Lung (tissue), 12 donors: ENCODE measurements around the gene DCXR. TPM values are rescaled to one million over a fixed set of nuclear protein-coding genes. Genes with fewer than 3 reads are reported as not detected.
"Not testable (repeated sequence)": the region's sequence is repeated elsewhere in the genome, so short reads cannot be mapped to it uniquely, and the experiment has no call there.

Experiments used
- ATAC-seq: fragments of 200-7000 bp; cut with Tn5 transposase; one replicate; pipeline ENCODE4 v1.9.1; 2020; ENCODE audit warnings: moderate number of reproducible peaks; ENCODE audit not compliant: insufficient read depth, low FRiP score
- DNase-seq, 3 donors: peaks; one replicate each; pipeline ENCODE4 v3.0.0-alpha.2; 2013 to 2017
- H3K27ac ChIP-seq, 2 donors: one replicate each; pipeline ENCODE4 v1.5.1; 2013; ENCODE audit warnings: mild to moderate bottlenecking in 2 of 2, moderate library complexity in 2 of 2, control low read depth in 1 of 2, inconsistent platforms in 1 of 2, low read depth in 1 of 2, low read length in 1 of 2
- H3K27me3 ChIP-seq, 3 donors: one replicate each; pipeline ENCODE4 v1.5.1; 2013; ENCODE audit warnings: low read length in 2 of 3; ENCODE audit not compliant: control insufficient read depth in 3 of 3, insufficient read depth in 3 of 3
- H3K36me3 ChIP-seq, 4 donors: one replicate each; pipeline ENCODE4 v1.5.1; 2013; ENCODE audit warnings: low read length in 4 of 4, mild to moderate bottlenecking in 1 of 4, moderate library complexity in 1 of 4; ENCODE audit not compliant: control insufficient read depth in 4 of 4, insufficient read depth in 4 of 4
- H3K4me1 ChIP-seq, 5 donors: one replicate each; pipeline ENCODE4 v1.5.1; 2013; ENCODE audit warnings: low read length in 5 of 5, mild to moderate bottlenecking in 2 of 5, moderate library complexity in 1 of 5; ENCODE audit not compliant: control insufficient read depth in 5 of 5, insufficient read depth in 5 of 5
- H3K4me3 ChIP-seq: one replicate; pipeline ENCODE4 v1.5.1; 2013; ENCODE audit warnings: mild to moderate bottlenecking, control low read depth, moderate library complexity
- H3K9ac ChIP-seq, 2 donors: one replicate each; pipeline ENCODE4 v1.5.1; 2013; ENCODE audit warnings: low read length in 2 of 2, control low read depth in 1 of 2; ENCODE audit not compliant: insufficient read depth in 1 of 2
- H3K9me3 ChIP-seq, 4 donors: one replicate each; pipeline ENCODE4 v1.5.1; 2013; ENCODE audit warnings: low read length in 3 of 4, mild to moderate bottlenecking in 1 of 4, moderate library complexity in 1 of 4; ENCODE audit not compliant: control insufficient read depth in 4 of 4, insufficient read depth in 3 of 4
- CTCF ChIP-seq: IDR thresholded peaks from 2 replicates; pipeline ENCODE4 v1.5.1; 2012; ENCODE audit warnings: mild to moderate bottlenecking; ENCODE audit errors: control extremely low read depth, extremely low read depth
- WGBS, 2 donors: extraction: QIAGEN DNeasy Blood & Tissue Kit; methylation state at CpG; one replicate each; pipeline ENCODE4 v1.1.7; 2013; 5-methylcytosine and 5-hydroxymethylcytosine counted together
- polyA plus RNA-seq, 2 donors: library from polyadenylated mRNA; stranded (reverse); fragments of 200-250 nt; gene quantifications; one replicate each; pipeline ENCODE4 v1.2.1, GENCODE V29; 2013
- total RNA-seq, 2 donors: library from RNA; depleted of rRNA in 1 of 2; stranded (reverse); fragments of >200 nt in 1 of 2; gene quantifications; one replicate each; pipeline ENCODE4 v1.2.1, GENCODE V29; 2014 to 2021
- donor health status: control.
- donor health status: control.
- donor health status: Bipolar disorder and iron deficiency.
- donor health status: healthy.
- donor health status: DM: yes; HTN: yes; CAD: no.

The DCXR gene
- total and polyA plus RNA-seq, 4 donors: 41.6 to 246 (median 206) TPM

DNA sequence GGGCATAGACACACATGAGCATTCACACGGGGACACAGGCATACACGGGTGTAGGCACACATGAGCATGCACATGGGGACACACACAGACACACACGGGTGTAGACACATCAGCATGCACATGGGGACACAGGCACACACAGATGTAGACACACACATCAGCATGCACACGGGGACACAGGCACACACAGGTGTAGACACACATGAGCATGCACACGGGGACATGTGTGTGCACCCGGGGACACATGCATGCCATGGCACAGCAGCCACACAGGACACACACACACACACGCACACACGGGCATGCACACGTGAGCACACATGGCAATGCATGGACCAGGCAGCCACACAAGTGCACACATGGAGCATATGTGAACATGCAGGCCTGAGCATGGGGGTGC lies 5.2 kb upstream of the DCXR start:
- H3K9me3 ChIP-seq: no peaks in the 10 kb centered on the region
- no peak overlapping the region for H3K27ac ChIP-seq
- WGBS, 2 donors: 88 to 94% methylated on average over 9 of the region's 9 CpGs
- no peaks in the 10 kb centered on the region for H3K27me3 ChIP-seq
- no peak for DNase-seq
- ATAC-seq: no peak
- no peak overlapping the region for H3K4me3 ChIP-seq
- no peak for TF ChIP-seq CTCF
- H3K36me3 ChIP-seq: peaks cover 0 to 9% (median 2%) of the 10 kb centered on the region in 4 donors
- H3K9ac ChIP-seq: no peak overlapping the region
- H3K4me1 ChIP-seq: peaks cover 0 to 4% (median 0%) of the 10 kb centered on the region in 5 donors

- no peak for DNase-seq
- Histone ChIP-seq H3K27ac (no peak overlapping the region), H3K36me3 (no peaks in the 10 kb centered on the region), H3K9me3 (no peaks in the 10 kb centered on the region), H3K4me1 (peaks cover 0 to 12% (median 5%) of the 10 kb centered on the region in 5 donors), H3K27me3 (no peaks in the 10 kb centered on the region), H3K4me3 (no peak overlapping the region), H3K9ac (no peak overlapping the region)
- ATAC-seq: no peak
- no peak for TF ChIP-seq CTCF
- WGBS, 2 donors: 80 to 85% methylated on average over 17 of the region's 17 CpGs
These were observed 3.8 kb upstream of the DCXR start for GRCh38 chr17:82041144-82041814.

GRCh38 chr17:82039695-82040299 lies 2.3 kb upstream of the DCXR start:
- no peak overlapping the region for H3K4me3 ChIP-seq
- H3K27me3 ChIP-seq: no peaks in the 10 kb centered on the region
- no peaks in the 10 kb centered on the region for H3K9me3 ChIP-seq
- TF ChIP-seq CTCF: no peak
- H3K4me1 ChIP-seq: peaks cover 0 to 13% (median 9%) of the 10 kb centered on the region in 5 donors
- ATAC-seq (no peak), DNase-seq (no peak)
- no peak overlapping the region for H3K9ac ChIP-seq
- 96 to 98% methylated on average over 8 of the region's 8 CpGs for WGBS, 2 donors
- H3K36me3 ChIP-seq: peaks cover 0 to 3% (median 0%) of the 10 kb centered on the region in 4 donors
- no peak overlapping the region for H3K27ac ChIP-seq

DNA sequence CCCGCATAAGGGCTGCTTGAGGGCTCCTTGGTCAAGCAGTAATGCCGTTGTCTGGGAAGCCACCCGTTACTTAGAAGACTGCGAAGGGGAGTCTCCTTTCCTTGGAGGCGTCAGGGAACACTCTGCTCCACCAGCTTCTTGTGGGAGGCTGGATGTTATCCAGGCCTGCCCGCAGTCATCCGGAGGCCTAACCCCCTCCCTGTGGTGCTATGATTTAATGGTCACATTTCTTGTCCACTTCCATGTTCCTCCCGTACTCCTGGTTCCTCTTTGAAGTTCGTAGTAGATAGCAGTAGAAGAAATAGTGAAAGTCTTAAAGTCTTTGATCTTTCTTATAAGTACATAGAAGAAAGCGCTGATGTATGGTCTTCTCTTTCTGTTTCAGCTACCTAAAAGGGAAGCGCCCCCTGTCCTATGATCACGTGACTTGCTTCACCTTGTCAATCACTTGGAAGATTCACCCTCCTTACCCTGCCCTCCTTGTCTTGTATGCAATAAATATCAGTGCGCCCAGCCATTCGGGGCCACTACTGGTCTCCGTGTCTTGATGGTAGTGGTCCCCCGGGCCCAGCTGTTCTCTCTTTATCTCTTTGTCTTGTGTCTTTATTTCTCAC lies 1.4 kb upstream of the DCXR start:
- H3K27ac ChIP-seq, DNase-seq, H3K4me3 ChIP-seq, H3K9me3 ChIP-seq, ATAC-seq, H3K9ac ChIP-seq, H3K36me3 ChIP-seq, H3K27me3 ChIP-seq: not testable (repeated sequence)
- 83 to 84% methylated on average over 16 of the region's 16 CpGs for WGBS, 2 donors
- H3K4me1 ChIP-seq: peaks cover 0 to 13% (median 9%) of the 10 kb centered on the region in 5 donors
